NCI-H146 treated with DMSO at 0.1 percent for 48 hours (cell line): ENCODE measurements around the gene LIMS2.

ENCODE experiments used
- DNase-seq: peaks from one replicate; lab custom pipeline; 2025; ENCODE audit not compliant: unreplicated experiment; lab: John Stamatoyannopoulos, UW

Gene LIMS2

DNA sequence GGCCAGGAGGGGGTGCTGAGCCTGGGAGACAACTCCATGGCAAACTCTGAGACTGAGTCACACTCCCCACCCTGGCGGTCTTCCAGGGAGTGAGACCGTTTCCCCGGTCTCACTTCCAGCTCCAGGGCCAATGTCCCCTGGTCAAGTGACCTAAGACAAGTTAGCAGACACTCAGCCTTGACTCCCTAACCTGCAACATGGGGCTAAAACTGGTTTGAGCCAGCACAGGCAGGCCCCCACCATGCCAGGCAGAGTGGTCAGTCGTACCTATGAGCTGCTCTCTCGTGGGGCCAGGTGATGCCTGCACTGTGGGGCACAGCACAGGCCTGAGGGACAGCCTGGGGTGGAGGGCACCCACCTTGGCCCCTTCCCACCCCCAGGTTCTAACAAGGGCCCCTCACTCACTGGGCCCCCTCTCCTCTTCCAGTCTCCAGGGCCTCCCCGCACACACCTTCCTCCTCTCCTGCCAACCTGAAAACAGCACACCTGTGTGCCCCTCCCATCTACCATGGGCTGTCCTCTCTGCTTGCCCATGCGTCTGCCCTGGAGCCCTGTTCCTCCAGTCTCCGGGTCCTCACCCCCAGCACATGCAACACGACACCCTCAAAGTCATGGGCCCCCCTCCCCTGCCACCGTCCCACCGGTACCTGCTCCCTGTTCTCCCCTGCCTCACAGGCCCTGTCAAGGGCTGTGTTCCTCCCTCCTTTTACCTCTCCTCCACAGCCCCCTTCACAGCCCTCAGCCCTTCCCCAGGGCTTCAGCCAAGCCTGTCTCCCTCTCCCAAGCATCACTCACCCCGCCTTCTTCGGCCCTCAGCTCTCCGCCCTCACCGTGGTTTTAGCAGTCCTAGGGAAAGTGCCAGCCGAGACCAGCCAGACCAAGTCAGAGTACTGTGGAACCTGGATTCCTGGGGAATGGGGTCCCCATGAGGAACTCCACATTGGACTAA is 27.8 kb downstream of the LIMS2 start:
- DNase-seq: no peak

DNA sequence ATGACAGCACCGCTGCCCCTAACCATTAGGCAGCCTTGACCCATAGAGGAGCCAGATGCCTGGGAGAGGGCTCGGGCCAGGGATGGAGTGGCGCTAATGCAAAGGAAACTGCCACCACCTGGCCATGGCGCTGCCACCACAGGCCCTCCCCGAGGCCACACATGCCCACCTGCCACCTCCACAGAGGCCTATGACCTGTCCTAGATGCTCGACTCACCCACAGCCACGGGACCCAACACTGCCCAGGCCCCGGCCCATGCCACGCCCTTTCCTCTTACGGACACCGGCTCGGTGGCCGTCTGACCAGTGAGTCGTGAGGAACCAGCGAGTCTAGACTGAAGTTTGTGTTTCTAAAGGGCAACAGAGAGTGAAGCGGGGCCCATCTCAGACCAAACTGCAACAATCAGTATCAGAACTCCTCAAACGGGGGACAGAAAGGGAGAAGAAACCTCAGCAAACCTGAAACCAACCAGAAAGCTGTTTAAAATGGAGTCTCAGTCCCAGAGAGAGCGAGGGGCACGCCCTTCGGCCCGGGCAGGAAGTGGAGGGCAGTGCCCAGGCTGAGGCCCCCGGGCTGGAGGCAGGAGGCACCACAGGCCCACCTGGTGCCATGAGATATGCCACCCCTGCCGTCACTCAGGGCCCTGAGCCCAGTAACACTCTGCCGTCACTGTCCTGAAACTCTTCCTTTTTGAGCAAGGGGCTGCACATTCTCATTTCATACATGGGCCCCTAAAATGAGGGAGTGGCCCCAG is 28.7 kb downstream of the LIMS2 start:
- no peak for DNase-seq

DNA sequence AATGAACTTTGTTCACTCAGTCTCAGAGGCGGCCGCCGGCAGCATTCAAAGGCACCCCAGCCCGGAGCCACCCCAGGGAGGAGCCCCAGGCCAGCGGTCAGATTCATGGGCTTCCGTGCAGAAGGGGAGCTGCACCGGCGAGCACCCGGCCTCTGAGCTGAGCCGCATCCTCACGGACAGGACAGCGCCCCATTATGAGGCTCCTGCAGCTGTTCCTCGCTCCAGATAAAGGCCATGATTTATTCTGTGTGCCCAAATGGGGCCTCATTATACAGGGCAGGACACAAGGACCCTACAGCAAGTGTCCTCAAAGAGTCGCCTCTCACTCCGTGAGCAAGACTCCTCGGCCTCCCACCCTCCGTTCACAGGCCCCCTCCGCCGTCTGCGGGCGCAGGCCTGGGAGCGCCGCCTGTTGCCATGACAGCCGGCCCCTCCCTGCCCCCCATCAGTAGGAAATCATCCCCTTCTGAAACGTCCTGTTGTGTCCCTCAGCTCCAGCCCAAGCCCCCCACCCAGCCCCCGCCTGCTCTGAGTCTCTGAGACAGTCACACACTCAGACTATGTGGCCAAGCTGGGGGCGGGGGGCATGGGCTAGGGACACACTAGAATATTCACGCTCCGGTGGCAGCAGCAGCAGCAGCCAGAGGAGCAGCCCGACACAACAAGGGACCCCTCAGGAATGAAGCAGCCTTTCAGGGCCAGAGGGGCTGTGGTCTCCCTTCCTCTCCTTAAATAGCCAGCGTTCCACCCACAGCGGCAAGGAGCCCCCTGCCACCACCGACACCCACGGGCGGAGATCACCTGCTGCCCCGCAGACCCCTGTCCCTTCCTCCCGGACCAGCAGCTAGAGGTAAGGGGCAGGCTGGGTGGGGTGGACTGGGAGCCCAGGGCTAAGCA is 29.7 kb downstream of the LIMS2 start, which contains the start of gene GPR17:
TSS of gene GPR17 (plus strand) at position 759 of the 897 bp plus-strand sequence. CDS start 4,583 bp downstream, outside the sequence.
- DNase-seq: no peak

DNA sequence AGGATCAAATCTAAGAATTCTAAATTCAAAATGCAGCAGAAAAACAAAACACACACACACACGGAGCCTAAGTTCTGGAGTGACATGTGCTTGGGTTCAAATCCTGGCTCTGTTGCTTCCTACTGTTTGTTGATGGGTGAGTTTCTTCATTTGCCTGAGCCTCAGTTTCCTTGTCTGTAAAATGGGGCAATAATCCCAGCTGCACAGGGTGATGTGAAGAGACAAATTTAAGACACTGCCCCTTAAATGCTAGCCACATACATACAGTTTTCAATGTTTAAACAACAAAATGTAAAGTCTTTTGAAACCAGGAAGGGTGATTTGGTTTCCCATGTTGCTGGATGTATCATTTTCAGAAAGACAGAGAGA is 30.3 kb downstream of the LIMS2 start:
- no peak for DNase-seq

DNA sequence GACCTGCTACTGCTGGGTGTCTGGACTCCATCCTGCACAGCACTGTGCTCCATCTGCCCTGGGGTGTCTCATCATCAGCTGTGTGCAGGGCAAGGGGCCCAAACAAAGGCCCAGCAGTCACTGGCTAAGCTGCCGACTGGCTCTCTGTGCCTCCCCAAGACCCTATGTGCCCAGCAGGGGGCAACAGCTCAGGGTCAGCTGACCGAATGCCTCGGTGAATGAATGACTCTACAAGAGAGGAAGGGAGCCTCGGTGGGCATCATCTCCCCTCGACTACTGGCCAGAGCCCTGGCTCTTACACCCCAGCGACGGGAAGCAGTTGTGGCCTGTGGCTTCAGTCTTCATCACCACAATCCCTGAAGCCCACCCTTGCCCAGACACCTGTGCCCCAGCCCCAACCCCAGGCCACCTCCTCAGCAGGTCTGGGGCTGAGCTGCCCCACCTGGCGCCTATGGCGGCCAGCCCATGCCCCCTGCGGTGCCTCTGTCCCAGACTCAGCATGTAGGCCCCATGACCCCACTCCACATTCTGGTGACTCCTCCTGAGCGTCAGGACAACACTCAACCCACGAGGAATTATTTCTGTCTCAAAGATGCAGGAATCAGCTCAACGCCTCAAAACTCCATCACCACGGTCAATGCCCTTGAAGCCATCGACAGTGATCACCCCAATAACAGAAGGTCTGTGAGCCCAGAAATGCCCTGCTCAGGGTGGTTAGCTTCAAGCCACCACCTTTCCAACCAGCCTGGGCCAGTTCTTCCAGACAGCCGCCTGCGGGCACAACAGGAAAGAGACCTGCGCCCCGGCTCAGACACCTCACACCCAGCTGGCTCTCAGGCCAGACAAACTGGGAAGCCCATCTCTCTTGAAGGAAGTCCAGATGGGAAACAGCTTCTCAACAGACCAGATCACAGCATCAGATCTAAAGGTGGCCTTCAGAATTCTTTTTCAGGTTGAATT is 31.0 kb downstream of the LIMS2 start:
- DNase-seq: no peak

DNA sequence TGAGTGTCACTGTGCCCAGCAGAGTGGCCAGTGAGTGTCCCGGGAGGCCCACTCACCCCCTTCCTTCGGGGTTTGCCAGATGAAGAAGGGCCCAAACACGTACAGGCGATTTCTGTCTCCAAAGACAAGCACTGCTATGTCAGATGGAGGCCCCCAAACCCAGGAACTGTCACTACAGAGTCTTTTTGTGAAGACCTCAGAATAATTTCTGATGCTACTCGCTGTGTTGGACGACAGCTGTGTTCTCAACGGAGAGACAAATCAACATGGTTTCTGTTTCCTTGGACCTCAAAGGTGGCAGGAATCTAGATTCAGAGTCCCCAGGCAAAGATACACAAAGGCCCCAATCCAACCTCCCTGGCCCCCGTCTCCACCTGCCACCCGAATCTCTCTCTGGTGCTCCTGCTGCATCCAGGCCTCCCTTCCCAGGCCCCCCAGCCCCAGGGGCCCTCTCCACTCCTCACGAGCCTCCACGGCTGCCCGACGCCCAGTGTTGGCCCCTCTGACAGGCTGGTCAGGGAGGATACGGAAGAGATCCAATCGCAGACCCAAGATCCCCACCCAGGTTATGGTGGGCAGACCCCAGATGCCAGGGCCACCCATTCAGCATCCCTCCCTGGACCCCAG is 31.8 kb downstream of the LIMS2 start:
- DNase-seq: no peak

DNA sequence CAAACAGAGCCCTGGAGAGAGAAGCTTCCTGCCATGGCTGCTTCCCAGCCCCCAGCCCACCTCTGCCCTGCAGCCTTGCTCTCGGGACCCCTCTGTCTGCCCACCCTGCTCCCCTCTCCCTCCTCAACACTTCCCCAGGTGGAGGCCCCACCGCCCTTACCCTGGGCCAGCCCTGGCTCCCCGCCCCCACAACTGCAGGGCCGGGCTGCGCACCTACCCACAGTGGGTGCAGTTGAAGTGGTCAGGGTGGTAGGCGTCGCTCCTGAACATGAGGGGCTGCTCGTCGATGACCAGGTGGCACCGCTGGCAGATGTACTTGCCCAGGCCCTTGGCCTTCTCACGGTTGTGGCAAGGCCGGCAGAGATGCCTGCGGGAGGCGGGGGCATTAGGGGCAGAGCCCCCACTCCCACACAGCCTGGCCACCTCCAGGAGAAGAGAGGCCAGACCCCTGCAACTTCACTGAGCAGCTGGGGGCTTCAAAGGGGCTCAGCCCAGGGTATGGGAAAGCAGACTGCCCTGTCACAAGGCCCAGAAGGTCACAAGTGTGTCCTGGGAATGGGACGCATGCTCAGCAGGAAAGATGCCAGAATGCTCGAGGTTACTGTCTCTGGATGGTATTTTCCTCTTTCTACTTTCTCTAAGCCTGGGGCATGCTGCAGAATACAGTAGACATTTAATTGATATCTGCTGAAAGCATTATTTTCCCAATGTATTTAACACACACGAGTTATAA is 32.5 kb downstream of the LIMS2 start:
- DNase-seq: no peak

DNA sequence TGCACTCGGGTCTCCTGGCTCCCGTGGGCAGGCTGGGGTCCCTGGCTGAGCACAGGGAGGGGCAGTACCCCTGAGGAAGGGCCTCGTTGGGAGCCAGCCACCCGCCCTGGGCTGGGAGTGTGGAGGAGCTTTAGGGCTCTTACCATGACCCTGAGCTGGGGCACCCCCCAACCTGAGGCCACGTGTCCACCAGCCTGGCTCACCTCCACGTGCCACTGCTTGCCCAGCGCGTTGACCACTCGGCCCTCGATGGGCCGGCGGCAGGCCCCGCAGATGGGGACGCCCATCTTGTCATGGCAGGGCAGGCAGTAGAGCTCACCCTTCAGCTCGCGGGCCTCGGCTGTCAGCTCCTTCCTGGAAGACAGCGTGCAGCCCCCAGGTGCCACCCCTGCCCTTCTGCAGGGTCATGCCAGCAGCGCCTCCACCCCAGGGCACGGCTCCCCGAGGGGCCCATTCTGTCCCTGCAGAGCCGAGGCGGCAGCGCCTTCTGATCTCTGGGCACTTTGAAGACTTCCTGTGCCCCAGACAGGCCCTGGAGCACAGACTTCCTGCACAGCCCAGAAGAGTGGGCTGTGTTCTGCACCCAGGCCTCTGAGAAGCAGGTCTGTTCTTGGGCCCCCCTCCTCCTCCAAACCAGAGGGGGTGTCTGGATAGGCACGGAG is 33.4 kb downstream of the LIMS2 start:
- DNase-seq: no peak

DNA sequence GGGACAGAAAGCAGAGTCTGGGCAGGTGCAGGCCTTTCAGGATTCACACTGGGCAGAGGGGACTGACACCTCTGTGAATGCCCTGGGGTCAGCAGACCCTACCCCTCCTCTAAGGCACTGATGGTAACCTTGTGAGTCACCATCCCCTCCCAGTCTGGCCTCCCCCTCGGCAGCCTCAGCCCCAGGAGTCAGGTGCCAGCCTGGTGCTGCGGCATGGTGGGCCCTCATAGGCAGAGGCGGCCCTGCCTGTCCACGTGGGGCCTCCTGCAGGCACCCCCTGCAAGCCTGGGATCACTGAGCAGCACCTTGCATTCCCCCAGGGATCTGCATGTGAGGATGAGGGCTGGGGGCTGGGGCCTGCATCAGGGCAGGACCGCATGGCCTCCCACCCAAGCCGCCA is 34.2 kb downstream of the LIMS2 start:
- DNase-seq: no peak

DNA sequence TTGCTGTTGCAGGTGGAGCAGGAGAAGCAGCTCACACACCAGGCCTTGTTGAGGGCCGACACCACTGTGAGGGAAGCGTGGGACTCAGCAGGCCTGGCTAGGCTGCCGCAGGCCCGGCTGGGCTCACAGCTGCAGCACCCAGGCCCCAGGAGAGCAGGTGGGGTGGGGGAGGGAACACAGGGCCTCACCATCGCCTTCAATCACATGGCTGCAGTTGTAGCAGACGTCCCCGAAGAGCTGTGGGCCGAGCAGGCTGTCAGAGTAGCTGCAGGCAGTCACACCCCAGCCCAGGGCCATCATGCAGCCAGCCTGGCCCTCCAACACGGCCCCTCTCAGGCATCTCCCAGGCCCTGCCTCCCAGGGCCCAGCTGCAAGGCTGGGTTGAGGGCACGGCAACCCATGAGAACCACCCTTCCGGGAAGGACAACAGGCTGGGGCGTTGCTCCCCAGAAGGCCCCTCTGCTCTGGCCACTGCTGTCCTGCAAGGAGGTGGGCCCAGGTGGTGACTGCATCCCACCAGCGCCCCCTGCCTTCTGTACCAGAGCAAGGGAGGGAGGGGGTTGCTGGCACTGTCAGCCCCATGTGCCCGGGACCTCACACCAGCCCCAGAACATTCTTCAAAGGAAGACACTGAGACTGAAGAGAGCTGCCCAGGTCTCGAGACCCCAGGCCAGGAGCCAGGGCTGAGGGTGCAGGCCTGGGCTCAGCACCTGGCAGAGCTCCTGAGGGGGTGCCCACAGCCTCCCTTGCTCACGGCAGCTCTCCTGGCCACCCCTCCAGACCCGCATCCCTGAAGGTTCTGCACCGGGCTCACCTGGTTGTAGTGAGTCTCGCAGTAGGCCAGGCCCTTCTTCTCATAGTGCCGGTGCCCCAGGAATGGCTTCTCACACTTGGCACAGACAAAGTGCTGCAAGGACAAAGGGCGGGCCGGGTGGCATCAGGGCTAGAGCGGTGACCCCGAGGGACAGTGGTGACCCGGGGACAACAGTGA is 35.0 kb downstream of the LIMS2 start:
- no peak for DNase-seq

DNA sequence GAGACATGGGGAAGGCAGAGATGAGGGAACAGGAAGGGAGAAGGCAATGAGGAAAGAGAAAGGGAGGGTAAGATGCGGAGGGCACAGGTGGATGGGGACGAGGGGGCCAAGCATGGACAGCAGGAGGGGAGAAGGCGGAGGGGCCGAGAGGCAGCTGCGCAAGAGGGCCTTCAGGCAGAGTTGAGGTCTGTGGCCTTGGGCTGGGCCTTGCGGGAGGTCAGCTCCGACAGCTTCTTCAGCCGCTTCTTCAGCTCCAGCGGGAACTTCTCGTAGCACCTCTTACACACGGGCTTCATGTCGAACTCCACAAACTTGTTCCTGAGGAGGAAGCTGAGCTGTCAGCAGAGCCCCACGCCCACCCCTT is 36.2 kb downstream of the LIMS2 start:
- DNase-seq: no peak

DNA sequence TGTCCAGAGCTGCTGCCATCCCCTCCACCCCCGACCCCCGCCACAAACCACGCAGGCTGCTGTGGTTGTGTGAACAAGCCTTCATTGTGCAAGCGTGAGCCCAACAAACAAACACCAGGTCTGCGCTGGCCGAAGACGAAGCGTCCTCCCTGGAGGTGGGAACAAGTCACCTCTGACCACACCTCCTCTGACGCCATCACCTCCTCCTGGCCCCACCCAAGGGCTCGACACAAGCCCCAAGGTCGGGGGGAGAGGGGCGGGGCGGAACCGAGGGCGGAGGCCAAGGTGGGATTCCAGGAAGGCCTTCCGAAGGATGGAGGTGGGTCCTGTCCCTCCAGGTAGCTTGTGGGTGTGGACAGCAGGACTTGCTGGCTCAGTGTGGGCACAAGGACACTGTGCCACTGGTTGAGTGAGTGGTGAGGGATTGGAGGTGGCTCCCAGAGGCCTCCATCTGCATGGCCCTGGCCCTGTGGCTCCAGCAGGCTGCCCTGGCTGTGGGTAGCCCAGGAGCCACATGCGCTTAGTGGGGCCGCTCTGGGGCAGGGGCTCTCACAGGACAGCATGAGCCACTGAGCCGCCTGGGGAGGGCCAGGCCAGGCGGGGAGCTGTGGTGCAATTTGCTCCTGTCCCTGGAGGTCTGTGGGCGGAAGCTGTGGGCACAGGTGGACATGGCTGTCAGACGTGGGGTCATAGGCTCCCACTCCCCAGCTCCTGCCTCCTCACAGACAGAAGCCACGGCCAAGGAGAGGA is 36.8 kb downstream of the LIMS2 start:
- DNase-seq: no peak

DNA sequence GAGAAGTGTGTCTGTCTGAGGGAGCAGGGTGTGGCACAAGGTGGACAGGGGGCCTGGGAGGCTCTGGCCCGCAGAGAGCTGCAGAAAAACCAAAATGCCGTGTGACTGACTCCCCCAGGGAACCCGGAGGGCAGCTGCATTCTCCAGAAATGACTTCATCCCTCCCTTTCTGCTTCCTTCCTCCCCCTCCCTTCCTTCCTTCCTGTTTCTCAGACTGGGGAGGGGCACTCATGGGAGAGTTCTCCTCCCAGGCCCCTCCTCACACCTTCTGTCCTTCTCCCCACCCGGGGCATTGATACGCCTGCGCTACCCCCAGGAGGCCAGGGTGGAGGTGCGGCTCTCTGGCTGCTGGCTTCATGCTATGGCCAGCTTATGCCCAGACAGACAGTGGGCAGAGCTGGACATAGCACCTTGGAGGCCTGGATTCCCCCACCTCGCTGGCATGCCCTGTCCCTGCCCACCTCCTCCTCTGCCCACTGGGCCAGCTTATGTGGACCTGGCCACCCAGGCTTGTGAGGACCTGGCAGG is 37.5 kb downstream of the LIMS2 start:
- no peak for DNase-seq

DNA sequence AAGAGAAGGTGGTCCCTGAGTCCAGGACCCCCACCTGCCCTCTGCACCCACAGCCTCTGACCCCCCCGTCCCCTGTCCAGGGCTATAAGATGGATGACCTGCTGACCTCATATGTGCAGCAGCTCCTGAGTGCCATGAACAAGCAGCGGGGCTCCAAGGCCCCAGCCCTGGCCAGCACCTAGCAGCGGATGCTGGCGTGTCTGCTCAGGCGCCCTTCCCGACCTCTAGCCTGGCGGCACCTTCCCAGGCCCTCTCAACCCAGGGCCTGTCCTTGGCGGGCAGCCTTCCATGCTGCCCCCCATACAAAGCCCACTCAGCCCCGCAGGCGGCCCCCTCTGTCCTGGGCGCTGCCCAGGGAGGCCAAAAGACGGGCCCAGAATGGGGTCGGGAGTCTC is 38.1 kb downstream of the LIMS2 start:
- no peak for DNase-seq

DNA sequence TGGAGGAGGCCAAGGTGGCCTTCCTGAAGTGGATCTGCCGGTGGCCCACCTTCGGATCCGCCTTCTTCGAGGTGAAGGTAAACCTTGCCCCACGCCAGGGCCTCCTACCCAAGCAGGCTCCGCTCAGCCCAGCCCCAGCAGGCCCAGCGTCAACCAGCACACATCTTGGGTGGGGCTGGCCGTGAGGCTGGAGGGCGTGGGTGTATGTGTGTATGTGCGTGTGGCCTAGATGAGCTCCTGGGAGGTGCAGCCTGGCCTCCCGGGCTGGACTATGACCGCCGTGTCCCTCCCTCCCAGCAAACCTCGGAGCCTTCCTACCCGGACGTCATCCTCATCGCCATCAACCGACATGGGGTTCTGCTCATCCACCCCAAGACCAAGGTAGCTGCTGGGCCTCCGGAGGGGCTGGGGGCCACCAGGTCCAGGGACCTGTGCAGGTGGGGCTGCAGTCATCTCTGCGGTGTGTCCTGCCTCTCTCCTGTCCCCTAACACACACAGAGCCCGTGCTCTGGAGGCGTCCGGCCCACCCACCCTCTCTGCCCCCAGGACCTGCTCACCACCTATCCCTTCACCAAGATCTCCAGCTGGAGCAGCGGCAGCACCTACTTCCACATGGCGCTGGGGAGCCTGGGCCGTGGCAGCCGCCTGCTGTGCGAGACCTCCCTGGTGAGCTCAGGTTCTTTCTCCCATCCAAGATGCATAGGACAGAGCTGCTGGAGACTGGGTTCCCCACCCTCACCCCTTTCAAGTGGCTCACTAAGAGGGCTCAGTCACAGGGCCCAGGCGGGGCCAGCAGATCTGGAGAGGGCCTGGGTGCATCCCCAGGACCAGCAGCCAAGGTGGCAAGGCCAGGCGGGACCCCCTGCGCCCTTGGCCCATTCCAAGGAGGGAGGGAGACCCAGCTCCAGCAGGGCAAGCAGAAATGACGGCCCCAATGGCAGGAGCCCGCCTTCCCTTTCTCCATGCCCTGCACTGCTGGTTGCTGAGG is 38.8 kb downstream of the LIMS2 start:
- DNase-seq: no peak
